GM18873 (cell line): Measurements from ENCODE around the gene COPS8.

Experiments
- ATAC-seq: cut with Tn5 transposase; IDR thresholded peaks from one replicate; pipeline ENCODE4 v1.9.1; 2021; ENCODE audit warnings: mild to moderate bottlenecking, moderate library complexity, moderate number of reproducible peaks; ENCODE audit not compliant: unreplicated experiment, low FRiP score

Gene COPS8

DNA sequence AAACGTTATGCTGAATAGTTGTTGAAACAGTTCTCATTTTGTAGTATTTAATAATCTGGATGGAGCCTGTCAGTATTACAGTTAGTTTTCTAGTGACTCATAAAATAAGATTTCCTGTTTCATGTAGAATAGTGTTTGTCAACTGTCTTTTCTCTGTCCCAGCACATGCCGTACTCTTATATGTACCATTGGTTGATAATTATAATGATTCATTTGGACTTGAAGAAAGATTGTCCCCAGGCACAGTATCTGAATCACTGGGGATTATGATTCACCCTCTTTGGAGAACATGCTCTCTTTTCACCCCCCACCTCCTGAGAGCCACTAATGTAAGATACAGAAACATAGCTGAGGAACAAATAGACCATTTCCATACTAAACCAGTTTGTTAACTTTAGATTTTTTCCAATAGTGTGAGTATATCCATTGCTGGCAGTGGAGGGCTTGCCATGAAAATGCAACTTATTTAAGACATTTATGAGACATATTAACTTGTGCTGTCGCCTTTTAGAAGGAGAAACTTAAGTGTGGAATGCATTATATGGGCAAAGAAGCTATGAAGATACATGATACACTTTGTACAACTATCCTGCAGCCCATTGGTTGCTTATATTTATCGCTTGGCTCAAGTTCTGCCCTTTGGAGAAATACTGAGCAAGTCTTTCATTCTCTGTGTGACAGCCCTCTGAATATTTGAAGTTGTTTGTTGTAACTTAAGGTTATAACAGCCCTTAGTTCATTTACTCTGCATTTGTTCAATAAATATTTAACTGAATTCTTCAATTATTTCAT lies 12.4 kb downstream of the COPS8 start:
- no peak for ATAC-seq

DNA sequence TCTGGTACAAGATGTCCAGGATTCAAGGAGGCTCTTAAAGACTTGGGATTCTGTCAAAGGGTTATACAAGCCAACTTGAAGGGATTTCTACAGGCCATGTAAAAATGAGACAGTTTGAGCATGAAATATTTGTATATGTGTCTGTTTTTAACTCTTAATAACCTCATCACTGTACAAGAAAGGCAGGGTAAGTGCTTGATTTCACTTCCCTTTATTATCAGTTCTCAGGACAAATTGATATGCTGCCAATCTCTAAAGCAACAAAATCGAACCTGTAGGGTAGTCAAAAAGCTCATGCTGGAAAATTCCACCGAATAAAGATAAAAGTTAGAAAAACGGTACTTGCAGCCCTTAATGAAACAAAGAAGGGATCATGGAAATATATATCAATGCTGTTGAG lies 14.1 kb downstream of the COPS8 start:
- no peak for ATAC-seq

DNA sequence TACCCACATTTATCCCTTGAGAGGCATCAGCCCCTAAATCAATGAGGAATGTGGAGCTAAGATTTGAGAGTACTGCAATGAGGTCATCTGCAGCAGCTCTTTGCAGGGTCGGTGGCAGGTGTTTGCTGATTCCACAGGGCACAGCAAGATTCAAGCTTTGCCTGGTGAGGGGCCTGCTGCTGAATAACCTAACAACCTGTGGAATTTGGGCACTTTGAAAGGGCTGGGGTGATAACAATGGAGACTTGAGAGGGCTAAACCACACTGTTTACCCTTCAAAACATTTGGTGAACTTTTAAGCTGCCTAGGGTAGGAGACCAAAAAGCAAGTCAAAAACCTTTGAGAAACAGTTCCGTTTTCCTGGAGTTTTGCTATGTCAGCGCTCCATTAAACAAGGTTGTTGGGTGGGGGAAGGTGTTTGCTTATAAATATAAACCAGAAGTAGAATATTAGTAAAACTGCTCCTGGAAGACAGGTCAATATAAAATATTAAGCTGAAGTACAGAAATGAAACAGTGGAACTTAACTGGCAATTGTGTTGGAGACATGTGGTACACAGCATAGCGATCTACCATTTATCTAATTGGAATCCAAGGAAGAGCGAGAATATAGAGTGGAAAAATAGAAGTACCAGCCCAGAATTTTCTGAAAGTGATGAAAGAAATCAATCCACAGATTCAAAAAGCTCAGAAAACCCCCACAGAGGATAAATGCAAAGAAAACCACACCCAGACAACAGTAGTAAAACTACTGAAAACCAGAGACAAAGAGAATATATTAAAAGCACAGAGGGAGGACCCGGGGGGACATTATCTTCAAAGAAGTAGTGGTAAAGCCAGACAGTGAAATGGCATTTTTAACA lies 15.7 kb downstream of the COPS8 start:
- ATAC-seq: no peak

DNA sequence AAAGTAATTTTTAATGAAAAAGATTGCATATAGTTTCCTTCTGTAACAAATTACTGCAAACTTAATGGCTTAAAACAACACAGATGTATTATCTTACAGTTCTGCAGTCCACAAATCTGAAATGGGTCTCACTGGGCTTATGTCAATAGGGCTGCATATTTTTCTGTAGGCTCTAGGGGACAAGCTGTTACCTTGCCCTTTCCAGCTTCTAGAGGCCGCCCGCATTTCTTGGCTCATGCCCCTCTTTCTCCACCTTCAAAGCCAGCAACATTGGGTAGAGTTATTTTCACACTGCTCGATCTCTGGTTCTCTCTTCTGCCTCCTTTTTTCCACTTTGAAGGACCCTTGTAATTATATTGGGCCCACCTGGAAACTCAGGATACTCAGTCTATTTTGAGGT lies 16.7 kb downstream of the COPS8 start:
- ATAC-seq: no peak

DNA sequence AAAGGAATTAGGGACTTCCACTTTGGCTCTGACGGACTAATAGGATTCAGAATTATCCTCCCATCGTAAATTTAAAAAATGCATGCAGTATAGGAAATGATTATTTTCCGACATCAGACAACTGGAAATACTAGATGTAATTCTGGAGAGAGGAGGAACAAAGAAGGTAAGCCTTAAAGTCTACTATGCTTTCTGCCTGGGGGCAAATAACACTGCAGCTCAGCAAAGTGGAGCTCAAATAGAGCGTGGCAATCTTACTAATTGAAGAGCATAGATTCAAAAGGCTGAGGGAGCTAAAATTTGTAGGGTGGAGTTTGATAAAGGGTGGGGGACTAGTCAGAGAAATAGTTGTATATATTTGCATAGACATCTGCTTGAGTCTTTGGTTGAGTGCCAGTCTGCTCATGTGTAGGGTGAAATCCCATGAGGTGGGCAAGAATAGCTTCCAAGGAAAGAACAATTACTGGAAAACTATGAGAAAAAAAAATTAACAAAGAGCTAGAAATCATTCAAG lies 23.8 kb downstream of the COPS8 start:
- no peak for ATAC-seq

DNA sequence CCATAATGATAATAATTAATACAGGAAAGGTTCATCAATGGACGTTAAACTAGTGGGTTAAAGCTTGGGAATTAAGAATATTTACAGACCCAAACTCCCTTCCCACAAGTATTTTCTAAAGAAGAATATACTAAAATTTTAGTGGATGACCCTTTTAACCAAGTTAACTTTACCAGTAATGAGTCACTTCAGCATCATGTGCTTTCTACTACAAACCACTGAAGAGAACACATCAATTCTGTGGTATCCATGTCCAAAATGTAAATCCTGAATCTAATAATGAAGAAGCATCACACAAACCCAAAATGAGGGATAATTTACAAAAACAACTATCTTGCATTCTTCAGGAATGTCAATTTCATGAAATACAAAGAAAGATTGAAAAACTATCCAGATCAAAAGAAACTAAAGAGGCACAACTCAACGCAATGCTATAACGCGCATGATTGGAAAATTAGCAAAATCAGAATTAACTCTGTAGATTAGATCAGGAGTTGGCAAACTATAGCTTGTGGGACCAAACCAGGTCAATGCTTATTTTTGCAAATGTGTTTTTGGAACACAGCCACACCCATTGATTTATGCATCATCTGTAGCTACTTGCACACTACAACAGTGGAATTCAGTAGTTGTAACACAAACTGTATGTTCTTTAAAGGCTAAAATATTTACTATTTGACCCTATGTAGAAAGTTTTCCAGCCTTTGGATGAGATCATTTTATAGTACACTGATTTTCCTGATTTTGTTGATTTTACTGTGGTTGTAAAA lies 27.5 kb downstream of the COPS8 start:
- ATAC-seq: no peak

DNA sequence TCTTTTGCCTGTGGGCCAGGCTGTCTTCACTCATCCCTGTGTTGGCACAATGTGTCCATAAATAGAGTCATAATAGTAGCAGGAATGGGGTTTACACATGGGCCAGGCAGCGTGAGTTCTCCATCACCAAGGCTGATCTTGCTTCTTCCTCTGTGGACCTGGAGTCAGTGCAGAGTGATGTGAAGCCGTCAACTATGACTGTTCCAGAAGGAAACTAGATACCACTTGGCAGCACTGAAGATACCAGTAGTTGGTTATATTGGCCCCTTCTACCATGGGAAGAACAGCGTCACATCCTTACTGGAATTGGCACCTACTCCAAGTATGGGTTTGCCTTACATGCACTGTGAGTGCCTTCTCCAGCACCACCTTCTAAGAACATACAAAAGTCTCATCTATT lies 30.2 kb downstream of the COPS8 start:
- ATAC-seq: no peak

DNA sequence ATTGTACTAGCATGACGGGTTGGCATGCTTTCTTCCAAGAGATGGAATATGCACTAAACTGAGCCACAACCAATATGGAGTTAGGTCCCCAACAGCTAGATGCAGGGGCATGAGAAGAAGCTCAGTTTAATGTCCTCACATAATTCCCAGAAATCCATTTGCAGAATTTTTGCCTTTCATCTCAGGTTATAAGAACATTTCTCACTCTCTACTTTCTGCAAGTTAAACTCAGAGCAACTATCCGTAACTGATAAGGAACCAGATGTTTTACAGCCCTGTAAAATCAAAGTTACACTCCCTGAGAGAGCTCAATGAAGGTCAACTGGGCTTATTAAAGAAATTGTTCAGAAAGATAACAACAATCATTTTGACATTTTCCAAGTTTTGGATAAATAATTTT lies 30.7 kb downstream of the COPS8 start:
- no peak for ATAC-seq

DNA sequence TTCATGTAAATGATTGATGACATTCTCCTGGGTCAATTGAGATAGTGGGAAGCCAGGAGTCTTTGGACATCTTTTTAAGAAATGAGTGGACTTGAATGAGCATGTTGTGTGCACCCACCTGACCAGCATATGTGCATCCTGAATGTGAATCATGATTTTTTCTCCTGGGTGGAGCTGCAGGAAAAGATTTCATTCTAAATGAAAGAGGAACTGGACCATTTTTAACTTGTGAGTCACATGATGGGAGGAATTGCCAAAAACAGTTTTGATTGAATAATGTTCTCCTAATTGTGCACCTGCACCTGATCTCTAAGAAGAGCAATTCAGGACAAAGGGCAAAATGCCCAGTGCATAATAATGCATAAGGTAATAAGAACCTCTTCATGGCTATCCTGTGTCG lies 32.3 kb downstream of the COPS8 start:
- no peak for ATAC-seq

DNA sequence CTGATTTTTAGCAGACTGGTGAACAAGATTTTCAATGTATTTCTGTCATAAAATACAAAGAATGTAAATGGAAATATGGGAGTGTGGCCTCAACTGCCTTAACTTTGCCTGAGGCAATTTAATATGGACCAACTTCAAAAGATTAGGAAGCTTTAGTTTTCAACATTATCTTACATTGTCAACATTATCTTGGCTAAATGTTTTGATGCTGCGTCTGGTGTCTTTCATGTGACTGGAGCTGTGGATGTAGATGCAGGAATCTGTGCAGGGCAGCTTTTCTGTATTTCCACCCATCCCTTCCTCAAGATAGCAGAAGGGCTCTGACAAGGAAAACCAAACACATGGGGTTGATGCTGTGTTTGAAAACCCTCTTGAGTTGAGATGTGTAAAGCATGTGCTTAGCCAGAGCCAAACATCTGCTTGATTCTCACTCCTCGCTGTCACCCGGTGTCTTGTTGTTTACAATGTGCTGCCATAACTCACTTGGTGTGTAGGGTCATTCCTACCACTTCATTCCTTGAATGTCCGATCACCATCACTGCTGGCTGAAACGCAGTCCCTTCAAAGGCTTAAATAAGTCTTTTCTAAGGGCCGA lies 33.0 kb downstream of the COPS8 start:
- no peak for ATAC-seq

DNA sequence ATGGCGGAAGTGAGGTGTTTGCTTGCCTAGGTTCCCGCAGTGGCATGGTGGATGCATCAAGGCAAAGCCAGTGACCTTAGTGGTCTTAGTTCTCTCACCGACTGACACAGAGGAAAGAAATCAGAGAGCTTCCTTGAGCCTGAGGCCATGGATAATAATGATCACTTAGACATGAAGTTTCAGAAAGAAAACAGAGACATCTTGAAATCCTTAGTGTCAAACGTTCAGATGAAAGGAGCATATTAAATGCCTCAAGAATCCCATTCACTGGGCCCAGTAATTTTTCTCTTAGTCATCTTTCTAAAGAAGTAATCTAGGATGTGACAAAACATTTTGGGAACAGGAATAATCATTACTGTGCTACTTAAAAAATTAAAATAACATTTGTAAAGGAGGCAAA lies 35.2 kb downstream of the COPS8 start:
- no peak for ATAC-seq

DNA sequence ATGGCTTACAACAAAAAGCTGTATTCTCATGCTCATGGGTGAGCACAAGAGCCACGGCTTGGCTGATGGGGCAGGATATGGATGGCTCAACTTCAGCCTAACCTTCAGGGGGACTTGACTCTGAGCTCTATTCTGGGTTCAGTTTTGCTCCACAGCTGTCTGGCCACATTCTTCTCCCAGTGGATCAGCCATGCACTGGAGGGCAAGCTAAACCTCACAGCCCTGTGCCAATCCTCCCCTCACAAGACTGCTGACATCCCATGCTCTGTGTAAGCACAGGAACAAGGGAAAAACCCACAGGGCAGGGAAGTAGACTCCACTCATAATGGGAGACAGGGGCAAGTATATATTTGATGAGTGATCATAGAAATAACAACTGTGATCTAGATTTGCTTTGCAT lies 35.6 kb downstream of the COPS8 start:
- ATAC-seq: no peak

DNA sequence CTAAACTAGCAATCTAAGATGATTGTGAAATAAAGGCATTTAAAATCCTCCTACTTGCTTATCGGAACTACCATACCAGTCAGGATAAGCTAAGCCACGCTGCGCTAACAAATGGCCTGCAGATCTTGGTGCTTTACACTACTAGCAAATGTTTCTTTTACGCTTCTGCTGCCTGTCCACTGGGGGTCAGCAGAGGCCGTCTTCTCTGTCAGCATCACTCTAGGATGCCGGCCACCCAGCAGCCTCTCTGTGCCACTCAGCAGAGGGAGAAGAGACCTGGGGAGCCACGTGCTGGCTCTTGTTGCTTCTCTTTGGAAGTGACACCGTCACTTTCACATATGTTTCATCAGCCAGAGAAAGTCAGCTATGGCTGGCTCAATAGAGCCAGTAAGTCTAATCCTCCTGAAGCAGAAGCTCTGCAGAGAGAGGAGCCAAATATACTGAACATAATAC lies 36.6 kb downstream of the COPS8 start:
- ATAC-seq: no peak

DNA sequence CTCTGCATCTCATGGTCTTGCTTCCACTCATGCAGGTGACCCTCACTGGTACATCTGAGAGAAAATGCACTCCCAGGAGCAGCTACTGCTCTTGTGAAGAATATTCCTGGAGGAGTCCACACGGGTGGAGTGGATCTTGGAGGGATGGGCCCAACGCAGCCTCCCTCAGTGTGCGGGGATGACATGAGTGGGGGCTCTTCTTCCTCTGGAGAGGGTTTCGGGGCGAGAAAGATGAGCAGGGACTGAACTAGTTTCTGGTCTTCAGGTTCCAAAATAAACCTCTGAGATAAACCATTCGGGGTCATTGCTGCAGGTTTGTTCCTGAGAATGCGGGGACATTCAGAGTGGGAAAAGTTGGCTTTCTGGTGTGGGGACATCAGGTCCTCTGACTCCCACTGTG lies 39.1 kb downstream of the COPS8 start:
- no peak for ATAC-seq

DNA sequence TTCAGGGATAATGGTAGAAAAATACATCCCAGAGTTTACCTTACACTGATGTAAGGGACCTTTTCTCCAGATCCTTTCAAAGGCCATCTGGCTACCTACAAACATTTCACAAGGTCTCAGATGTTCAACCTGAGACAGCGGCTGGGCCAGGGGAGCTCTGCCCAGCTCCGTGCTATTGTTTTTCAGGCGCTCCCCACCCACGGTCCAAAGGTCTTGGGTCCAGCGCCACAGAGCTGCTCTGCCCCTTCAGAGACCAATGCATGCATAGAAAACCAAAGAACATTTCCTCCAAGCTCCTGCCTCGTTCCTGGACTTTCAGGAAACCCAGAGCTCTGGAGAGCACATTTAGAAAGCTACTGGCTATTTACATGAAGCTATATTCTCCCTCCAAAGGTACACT lies 40.3 kb downstream of the COPS8 start:
- ATAC-seq: no peak

DNA sequence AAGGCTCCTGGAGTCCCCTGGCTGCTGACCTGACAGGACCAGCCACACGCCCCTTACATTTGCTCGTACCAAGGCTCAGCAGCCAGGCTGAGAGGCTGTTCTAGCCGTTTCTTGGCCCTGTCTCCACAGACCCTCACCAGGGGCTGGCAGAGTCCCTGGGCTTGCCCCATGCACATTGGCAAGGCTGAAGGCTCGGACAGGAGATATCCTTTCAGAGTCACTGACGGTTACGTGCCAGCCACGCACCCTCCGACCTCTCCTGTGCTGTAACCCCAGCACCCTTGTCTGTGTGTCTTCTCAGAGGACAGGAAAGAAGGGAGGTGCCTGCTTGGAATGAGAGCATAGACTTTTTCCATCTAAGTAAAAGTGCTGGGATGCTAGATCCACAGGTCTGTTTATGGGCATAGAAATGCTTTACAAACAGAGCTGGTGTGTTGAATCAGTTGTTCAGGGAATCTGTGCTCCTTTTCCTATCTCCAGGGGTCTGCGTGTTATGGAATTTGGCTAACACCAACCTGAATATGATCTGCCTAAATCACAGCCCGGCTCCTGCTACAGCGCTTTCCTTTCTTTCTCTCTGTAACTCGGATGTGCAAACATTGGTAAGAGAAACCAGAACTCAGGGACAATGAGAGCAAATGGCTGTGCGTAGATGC lies 41.0 kb downstream of the COPS8 start:
- no peak for ATAC-seq

DNA sequence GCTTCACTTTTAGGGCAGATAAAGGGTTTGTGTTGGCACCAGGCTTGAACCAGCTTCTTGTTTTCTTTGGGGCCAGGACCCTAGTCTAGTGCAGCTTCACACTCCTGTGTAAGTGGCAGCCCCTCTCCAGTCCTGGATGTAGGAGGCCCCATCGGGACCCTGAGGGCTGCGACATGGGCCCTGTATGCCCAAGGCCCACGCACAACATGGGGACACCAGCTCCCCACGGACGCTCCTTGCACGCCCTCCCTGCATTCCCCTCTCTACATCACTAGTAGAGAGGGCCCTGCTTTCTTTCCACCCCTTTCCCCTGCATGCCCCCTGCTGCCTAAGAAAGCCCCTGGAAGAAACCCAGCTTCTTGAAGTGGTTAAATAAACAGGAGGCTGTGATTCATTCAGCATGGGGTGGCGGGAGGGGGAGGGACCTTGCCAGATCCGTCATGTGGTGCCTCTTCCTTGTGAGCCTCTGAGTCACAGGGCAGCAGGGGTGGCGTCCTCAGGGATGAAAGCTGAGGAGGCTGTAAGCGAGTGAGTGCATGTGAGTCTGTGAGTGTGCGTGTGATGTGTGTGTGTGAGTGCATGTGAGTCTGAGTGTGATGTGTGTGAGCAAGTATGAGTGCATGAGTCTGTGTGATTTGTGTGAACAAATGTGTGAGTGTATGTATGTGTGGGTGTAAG lies 42.5 kb downstream of the COPS8 start:
- ATAC-seq: no peak

DNA sequence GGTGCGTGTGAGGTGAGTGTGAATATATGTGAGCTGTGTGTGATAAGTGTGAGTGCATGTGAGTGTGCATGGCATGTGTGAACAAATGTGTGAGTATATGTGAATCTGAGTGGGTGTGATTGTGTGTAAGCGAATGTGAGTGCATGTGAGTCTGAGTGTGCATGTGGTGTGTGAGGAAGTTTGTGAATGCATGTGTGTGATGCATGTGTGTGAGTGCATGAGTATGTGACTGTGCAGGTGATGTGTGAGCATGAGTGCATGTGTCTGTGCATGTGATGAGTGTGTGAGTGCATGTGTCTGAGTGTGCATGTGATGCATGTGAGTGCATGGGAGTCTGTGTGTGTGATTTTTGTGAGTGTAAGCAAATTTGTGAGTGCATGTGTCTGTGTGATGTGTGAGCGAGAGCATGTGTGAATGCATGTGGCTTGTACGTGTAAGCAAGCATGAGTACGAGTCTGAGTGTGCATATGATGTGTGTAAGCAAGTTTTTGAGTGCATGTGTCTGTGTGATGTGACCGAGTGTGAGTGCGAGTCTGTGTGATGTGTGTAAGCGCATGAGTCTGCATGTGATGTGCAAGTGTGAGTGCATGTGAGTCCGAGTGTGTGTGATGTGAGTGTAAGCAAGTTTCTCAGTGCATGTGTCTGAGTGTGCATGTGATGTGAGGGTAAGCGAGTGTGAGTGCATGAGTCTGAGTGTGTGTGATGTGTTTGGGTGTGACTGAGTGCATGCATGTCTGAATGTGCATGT lies 43.3 kb downstream of the COPS8 start:
- ATAC-seq: no peak
